Ectodermal cell (in vitro differentiated cells): ENCODE data around the gene FLNB.

Experiments
- H3K27ac ChIP-seq: 2 replicates; pipeline ENCODE4 v1.7.0; 2013; ENCODE audit warnings: mild to moderate bottlenecking, low read depth, low read length; ENCODE audit not compliant: insufficient read depth, poor library complexity, severe bottlenecking
- H3K27me3 ChIP-seq: 2 replicates; pipeline ENCODE4 v1.7.0; 2013; ENCODE audit warnings: mild to moderate bottlenecking, low read length; ENCODE audit not compliant: insufficient read depth, control insufficient read depth, poor library complexity, severe bottlenecking
- H3K36me3 ChIP-seq: one replicate; pipeline ENCODE4 v1.7.0; 2013; ENCODE audit warnings: low read length; ENCODE audit not compliant: control insufficient read depth, insufficient read depth
- H3K4me1 ChIP-seq: one replicate; pipeline ENCODE4 v1.7.0; 2013; ENCODE audit warnings: low read length; ENCODE audit not compliant: control insufficient read depth, insufficient read depth
- H3K4me3 ChIP-seq: 2 replicates; pipeline ENCODE4 v1.7.0; 2013; ENCODE audit warnings: low read depth, low read length, control low read depth; ENCODE audit not compliant: insufficient read depth
- H3K9me3 ChIP-seq: 2 replicates; pipeline ENCODE4 v1.7.0; 2013; ENCODE audit warnings: mild to moderate bottlenecking, low read length, moderate library complexity; ENCODE audit not compliant: control insufficient read depth
- WGBS, 2 experiments: methylation state at CpG; one replicate each; pipeline ENCODE4 v1.1.7; 2013; ENCODE audit warnings: missing lambda C conversion rate in 2 of 2; 5-methylcytosine and 5-hydroxymethylcytosine counted together

Gene FLNB

DNA sequence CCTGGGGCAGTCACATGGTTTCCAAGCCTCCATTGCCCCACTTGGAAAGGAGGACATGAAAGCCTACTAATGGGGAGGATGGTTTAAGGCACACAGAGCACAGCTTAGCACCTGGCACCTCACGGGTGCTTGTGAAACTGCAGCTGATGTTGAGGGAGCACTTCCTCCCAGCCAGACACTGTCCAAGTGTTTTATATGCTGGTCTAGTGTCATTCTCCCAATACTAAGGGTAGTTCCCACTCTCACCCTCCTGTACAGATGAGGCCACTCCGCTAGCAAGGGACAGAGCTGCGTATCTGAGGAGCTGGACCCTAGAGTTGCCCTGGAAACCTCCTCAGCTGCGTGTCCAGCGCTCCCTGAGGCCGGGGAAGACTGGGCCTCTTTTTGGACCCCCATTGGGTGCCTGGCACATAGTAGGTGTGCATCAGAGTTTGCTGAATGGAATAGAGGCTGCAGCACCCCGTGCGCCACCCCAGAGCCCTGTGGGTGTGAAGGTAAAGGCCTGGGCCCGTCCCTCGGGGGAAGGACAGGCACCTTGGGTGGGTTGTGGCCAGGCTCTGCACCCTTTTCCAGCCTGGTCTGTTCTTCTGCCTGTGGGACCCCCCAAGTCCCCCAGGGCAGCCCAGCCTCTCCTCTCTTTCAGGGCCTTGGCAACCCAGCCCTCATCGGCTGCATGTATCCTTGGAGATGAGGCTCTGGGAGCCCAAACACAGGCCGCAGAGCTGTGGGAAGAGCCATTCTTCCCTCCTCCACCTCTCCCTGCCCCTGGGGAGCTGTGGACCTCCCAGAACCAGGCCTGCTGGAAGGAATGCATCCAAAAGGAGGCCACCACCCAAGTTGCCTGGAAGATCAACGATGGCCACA lies 171.2 kb downstream of the FLNB start:
- no peak overlapping the region for H3K4me3 ChIP-seq
- WGBS, 2 experiments, result 89% methylated on average over 13 of the region's 13 CpGs
- H3K4me1 ChIP-seq, result peaks cover 9% of the 10 kb centered on the region
- H3K9me3 ChIP-seq, result no peaks in the 10 kb centered on the region
- H3K36me3 ChIP-seq, result no peaks in the 10 kb centered on the region
- H3K27me3 ChIP-seq, result peaks cover 11% of the 10 kb centered on the region
- no peak overlapping the region for H3K27ac ChIP-seq

DNA sequence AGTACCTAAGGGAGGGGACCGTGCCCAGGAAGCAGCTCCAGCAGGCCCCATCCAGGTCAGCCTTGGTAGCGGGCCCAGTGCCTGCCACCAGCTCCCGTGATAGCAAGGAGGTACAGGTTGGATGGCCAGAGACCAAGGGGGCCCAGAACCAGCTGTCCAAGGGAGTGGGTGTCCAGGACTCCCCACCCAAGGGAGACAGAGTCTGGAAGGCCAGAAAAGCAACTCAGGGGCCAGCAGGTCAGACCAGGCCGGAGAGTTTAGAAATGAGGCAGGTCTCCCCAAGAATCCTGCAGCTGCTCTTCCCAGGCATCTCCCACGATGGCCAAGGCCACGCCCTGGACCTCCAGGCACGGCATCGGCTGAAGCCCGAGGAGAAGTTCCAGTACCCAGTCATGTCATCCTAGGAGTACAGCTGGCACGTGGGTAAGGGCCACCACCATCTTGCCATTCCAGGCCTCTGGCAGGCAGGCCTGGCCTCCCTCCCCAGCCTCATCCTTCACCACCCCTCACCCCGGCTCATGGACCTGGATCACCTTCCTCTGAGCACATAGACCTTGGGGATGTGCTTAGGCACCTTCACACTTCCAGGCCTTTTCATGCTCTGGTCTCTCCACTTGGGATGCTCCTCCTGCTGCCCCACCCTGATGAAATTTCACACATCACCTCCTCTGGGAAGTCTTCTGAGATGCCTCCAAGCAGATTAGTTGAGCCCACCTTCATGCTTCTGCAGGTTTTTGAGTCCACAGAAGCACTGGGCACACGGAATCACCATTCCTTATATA lies 172.1 kb downstream of the FLNB start:
- H3K9me3 ChIP-seq, result no peaks in the 10 kb centered on the region
- H3K27ac ChIP-seq, result no peak overlapping the region
- H3K4me1 ChIP-seq, result peaks cover under 1% of the 10 kb centered on the region
- 91 to 94% methylated on average over 12 of the region's 12 CpGs for WGBS, 2 experiments
- peaks cover 11% of the 10 kb centered on the region for H3K27me3 ChIP-seq
- no peaks in the 10 kb centered on the region for H3K36me3 ChIP-seq
- H3K4me3 ChIP-seq, result no peak overlapping the region

DNA sequence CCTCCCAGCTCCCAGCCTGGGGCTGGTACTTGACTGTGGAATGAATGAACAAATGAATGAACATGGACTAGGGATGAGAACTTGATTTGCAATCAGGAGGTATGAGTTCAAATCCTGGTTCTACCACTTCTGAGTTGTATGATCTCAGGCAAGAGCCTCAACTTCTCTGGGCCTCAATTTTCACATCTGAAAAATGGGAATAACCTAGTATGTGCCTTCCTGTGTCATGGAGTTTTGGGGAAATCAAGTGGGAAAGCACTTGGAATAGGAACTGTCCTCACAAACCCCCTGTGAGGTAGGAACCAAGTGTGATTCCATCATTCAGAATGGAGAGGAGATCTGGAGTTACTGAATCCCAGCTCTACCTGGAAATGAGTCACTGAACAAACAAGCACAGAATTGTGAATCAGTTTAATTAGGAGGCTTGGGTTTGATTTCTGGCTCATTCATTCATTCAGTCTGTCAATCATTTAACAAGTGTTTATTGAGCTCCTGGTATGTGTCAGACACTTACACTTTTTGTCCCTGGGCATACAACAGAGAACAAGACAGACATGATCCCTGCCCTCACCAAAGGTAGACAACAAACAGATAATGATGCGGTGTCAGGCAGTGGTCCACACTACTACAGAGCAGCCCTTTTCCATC lies 172.8 kb downstream of the FLNB start:
- H3K9me3 ChIP-seq, result no peaks in the 10 kb centered on the region
- H3K27ac ChIP-seq, result no peak overlapping the region
- no peaks in the 10 kb centered on the region for H3K4me1 ChIP-seq
- WGBS, 2 experiments, result 88 to 93% methylated on average over 1 of the region's 1 CpG
- peaks cover 11% of the 10 kb centered on the region for H3K27me3 ChIP-seq
- H3K36me3 ChIP-seq, result no peaks in the 10 kb centered on the region
- H3K4me3 ChIP-seq, result no peak overlapping the region

DNA sequence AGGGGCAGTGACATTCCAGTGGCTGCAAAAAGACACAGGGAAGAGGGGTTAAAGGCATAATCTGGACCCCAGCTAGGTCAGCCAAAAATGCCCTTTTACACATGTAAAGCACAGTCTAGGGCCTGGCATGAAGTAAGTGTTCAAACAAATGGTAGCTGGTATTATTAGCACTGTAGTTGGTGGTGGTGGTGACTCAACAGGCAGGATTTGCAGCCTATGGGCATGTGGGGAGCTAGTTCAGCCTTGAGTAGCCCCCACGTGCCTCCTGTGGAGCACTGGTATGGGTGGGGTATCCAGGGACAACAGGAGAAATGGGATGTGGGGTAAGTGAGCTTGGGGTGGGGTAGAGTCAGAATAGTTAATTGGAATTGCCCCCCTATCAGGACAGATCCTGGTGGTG lies 175.0 kb downstream of the FLNB start:
- Histone ChIP-seq H3K27ac (no peak overlapping the region), H3K36me3 (no peaks in the 10 kb centered on the region), H3K9me3 (no peaks in the 10 kb centered on the region), H3K4me1 (no peaks in the 10 kb centered on the region), H3K4me3 (no peak overlapping the region), H3K27me3 (peaks cover 7% of the 10 kb centered on the region)
- 78 to 80% methylated on average over 1 of the region's 1 CpG for WGBS, 2 experiments

DNA sequence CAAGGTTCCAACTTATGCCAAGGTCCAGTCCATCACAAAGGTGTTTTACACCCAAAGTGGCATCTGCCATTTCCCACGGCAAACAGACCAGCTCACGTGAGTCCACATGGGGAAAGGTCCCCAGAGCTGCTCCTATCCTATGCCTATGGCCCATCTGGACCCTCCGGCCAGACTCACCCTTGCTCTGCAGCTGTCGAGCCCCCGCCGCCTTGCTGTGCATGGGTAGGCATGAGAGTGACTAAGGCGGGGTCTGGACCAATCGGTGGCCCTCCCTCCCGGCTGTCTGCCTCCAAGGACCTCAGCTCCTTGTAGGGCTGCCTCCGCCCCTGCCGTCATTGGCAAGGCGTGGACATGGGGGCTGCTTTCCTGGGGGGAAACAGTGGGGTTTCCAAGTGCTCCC lies 175.7 kb downstream of the FLNB start:
- WGBS, 2 experiments, result 90 to 91% methylated on average over 12 of the region's 12 CpGs
- H3K9me3 ChIP-seq, result no peaks in the 10 kb centered on the region
- peaks cover under 1% of the 10 kb centered on the region for H3K4me1 ChIP-seq
- H3K27me3 ChIP-seq, result peaks cover under 1% of the 10 kb centered on the region
- H3K27ac ChIP-seq, result no peak overlapping the region
- H3K4me3 ChIP-seq, result no peak overlapping the region
- H3K36me3 ChIP-seq, result no peaks in the 10 kb centered on the region

DNA sequence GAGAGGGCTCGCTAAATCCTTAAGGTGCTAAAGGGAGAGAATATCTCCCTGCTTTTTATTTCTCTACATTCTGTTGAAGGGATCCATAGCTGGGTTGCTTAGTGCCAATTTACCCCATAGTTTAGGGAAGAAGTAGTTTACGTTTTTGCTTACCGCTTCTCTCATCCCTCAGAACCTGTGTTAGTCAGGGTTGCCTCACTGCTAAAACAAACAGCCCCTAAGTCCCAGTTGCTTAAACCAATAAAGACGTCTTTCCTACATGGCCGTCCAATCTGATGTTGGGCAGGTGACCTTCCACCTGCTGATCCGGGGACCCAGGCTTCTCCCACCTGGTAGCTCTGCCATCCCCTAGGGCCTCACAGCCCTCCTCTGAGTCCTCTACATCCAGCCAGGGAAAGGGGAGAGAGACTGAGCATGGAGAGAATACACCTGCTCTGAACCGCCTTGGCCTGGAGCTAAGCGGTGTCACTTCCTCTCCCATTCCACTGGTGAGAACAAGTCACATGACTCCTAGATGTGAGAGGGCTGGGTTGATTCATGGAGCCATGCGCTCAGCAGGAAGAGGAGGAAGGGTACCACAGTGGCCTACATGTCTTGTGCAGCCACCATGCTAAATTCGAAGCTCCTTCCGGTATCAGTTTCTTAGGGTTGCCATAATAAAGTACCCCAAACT lies 176.2 kb downstream of the FLNB start:
- H3K27me3 ChIP-seq, result no peaks in the 10 kb centered on the region
- 90% methylated on average over 11 of the region's 11 CpGs for WGBS, 2 experiments
- no peaks in the 10 kb centered on the region for H3K36me3 ChIP-seq
- H3K4me1 ChIP-seq, result peaks cover 6% of the 10 kb centered on the region
- H3K9me3 ChIP-seq, result no peaks in the 10 kb centered on the region
- no peak overlapping the region for H3K27ac ChIP-seq
- no peak overlapping the region for H3K4me3 ChIP-seq

DNA sequence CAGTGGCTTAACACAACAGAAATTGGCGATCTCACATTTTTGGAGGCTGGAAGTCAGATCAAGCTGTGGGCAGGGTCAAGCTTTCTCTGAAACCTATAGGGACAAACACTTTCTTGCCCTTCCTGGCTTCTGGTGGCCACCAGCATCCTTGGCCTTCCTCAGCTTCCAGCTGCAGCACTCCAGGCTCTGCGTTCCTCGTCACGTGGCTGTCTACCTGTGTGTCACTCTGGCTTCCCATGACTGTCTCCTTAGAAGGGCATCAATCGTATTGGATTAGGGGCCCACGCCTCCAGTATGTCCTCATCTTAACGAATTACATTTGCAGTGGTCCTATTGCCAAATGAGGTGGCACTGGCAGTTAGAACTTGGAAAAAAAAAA lies 176.7 kb downstream of the FLNB start:
- Histone ChIP-seq H3K27ac (no peak overlapping the region), H3K27me3 (no peaks in the 10 kb centered on the region), H3K36me3 (no peaks in the 10 kb centered on the region), H3K9me3 (no peaks in the 10 kb centered on the region), H3K4me3 (no peak overlapping the region), H3K4me1 (peaks cover 7% of the 10 kb centered on the region)
- WGBS, 2 experiments, result 92% methylated on average over 7 of the region's 7 CpGs

DNA sequence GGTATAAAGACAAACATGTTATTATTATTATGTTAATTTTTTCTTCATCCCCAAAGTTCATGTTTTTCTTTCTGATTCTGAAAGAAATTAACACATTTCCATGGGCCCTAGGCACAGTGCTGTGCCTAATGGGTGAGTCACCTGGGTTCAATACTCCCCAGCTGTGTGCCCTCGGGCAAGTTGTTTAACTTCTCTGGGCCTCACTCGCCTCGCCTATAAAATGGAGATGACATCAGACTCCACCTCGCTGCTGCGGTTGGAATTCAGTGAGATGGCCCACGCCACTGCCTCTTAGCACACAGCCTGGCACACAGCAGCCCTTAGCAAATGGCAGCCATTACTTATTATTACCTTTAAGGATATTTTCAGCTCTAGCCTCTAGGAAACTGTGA lies 179.9 kb downstream of the FLNB start:
- Histone ChIP-seq H3K27me3 (no peaks in the 10 kb centered on the region), H3K9me3 (no peaks in the 10 kb centered on the region), H3K36me3 (no peaks in the 10 kb centered on the region), H3K27ac (no peak overlapping the region), H3K4me1 (peaks cover 7% of the 10 kb centered on the region), H3K4me3 (no peak overlapping the region)
- 68 to 70% methylated on average over 6 of the region's 6 CpGs for WGBS, 2 experiments

DNA sequence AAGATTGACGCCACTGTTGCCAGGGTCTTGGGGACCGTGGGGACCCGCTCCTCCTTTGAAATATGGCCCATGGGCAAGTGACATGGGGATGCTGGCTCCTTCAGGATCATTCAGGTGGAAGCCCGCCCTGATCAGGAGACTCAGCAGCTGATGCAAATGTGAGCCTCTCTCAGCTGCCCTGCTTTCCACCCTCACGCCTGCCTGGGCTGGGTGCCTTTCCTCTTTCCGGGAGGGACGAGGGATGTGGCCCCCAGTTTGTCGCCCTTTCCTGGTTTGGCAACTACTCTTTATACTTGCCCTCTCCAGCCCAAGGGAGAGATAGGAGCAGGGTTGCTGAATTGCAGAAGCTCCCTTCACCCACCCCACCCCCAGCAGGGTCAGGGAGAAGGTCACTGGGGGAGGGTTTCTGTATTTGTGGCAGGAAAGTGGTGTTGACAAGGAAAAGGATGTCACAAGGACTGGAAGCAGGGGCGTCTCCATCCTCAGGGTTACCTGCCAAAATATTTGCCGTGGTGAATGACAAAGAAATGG lies 180.8 kb downstream of the FLNB start:
- WGBS, 2 experiments, result 76 to 77% methylated on average over 10 of the region's 10 CpGs

More for the DNA sequence above, 180.8 kb downstream of the FLNB start:
- Histone ChIP-seq H3K27me3 (no peaks in the 10 kb centered on the region), H3K9me3 (no peaks in the 10 kb centered on the region), H3K27ac (no peak overlapping the region), H3K4me3 (no peak overlapping the region), H3K4me1 (peaks cover 7% of the 10 kb centered on the region), H3K36me3 (no peaks in the 10 kb centered on the region)
